ENCODE data around the gene HOXC12.

HOXC12 gene

DNA sequence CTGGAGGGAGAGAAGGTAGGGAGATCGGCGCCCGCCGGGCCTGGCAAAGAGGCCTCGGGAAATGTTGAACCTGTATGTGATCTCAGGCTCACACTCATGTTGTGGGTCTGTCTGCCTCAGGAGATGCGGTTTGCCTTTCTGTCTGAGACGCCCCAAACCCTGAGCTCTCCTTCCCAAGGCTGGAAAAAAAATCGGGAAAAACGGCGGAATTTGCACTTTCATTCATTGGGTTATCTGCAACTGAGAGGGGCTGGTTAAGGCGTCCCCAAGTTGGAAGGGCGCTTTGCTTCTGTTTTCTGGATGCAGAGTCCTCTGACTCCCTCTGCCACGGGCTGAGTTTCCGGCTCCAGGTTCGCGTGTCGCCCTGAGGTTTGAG is 40.3 kb downstream of the HOXC12 start:
- Histone ChIP-seq H3K79me1 (ENCODE audit: low read length) (no peaks in the 10 kb centered on the region), H4K8ac (ENCODE audit: low read depth, low read length) (no peak overlapping the region), H2BK120ac (ENCODE audit: insufficient read depth, low read length, poor library complexity) (no peak overlapping the region), H3K27ac (ENCODE audit: low read depth, low read length) (no peak overlapping the region), H3K79me2 (ENCODE audit: control insufficient read depth, insufficient read depth, low read length, poor library complexity) (no peaks in the 10 kb centered on the region), H3K4me3 (ENCODE audit: low read depth, low read length) (no peak overlapping the region), H2BK5ac (ENCODE audit: low read depth, low read length, poor library complexity) (no peak overlapping the region), H4K91ac (ENCODE audit: low read depth, low read length) (no peak overlapping the region), H3K18ac (ENCODE audit: low read length) (no peak overlapping the region), H2AK5ac (ENCODE audit: low read length) (no peak overlapping the region), H3K23ac (ENCODE audit: low read length) (no peak overlapping the region), H3K9me3 (ENCODE audit: insufficient read depth, low read depth, low read length) (peaks cover 16% of the 10 kb centered on the region), H3K27me3 (ENCODE audit: insufficient read depth, low read length) (peaks cover 97% of the 10 kb centered on the region), H3K14ac (ENCODE audit: low read length) (no peak overlapping the region), H3K9ac (ENCODE audit: low read length) (no peak overlapping the region), H4K12ac (ENCODE audit: low read depth, low read length) (no peak overlapping the region), H2AFZ (ENCODE audit: insufficient read depth, low read length, poor library complexity) (no peak overlapping the region), H3K4ac (ENCODE audit: low read depth, low read length) (no peak overlapping the region), H3K4me1 (ENCODE audit: control insufficient read depth in 1 of 2, insufficient read depth in 2 of 2, low read length in 2 of 2) (peaks cover 0 to 8% of the 10 kb centered on the region in 2 experiments), H2BK12ac (ENCODE audit: low read length) (no peak overlapping the region), H3K4me2 (ENCODE audit: low read length) (no peak overlapping the region), H3K36me3 (ENCODE audit: control insufficient read depth in 1 of 2, insufficient read depth in 2 of 2, low read length in 2 of 2) (no peaks in the 10 kb centered on the region)
- WGBS (ENCODE audit: extremely low coverage, insufficient coverage, insufficient read length) = no CpG with 5 or more reads among the region's 17 CpGs
- no peak for DNase-seq

DNA sequence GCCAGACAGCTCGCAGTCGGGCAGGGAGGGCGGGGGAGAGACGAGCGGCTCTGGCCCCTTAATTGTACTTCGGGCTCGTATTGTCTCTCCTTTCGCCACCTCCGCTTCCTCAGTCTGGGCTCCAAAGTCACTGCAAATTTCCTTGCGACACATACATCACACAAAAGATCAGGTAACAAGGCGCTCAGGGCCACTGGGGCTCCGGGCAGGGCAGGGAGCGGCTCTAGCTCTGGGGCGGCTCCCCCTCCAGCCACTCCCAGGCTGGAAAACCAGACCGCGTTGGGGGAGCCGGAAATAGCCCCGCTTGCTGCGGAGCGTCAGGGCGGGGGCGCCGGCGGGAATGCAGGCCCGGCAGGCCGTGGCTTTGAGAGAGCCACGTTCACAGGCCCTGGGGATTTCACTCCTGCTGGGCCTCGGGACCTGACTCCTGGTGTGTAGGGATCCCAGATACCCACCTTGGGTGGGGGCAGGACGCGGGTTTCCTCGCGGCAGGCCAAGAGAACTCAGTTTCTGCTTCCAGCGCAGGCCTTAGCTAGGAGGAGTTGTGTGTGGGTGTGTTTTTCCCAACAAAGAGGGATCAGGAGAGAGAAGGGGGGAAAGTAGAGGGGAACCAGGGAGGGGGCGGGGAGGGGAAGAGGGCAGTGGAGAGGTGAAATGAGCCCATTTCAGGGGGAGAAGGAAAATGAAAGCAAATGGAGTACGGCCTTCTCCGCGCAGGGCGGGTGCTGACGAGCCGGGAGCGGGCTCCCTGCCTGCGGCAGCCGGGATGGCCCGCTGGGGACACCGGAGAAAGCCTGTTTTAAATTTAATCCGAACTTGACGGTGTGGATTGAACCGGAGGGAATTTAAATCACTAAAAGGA is 40.9 kb downstream of the HOXC12 start:
- Histone ChIP-seq H3K27me3 (ENCODE audit: insufficient read depth, low read length) (peaks cover 97% of the 10 kb centered on the region), H3K18ac (ENCODE audit: low read length) (no peak overlapping the region), H2AK5ac (ENCODE audit: low read length) (no peak overlapping the region), H3K79me2 (ENCODE audit: control insufficient read depth, insufficient read depth, low read length, poor library complexity) (no peaks in the 10 kb centered on the region), H2BK12ac (ENCODE audit: low read length) (no peak overlapping the region), H2BK120ac (ENCODE audit: insufficient read depth, low read length, poor library complexity) (no peak overlapping the region), H4K8ac (ENCODE audit: low read depth, low read length) (no peak overlapping the region), H2BK5ac (ENCODE audit: low read depth, low read length, poor library complexity) (no peak overlapping the region), H3K79me1 (ENCODE audit: low read length) (no peaks in the 10 kb centered on the region), H3K14ac (ENCODE audit: low read length) (no peak overlapping the region), H3K4me2 (ENCODE audit: low read length) (peak overlapping the region; percentile 24), H2AFZ (ENCODE audit: insufficient read depth, low read length, poor library complexity) (no peak overlapping the region), H3K9ac (ENCODE audit: low read length) (no peak overlapping the region), H3K9me3 (ENCODE audit: insufficient read depth, low read depth, low read length) (peaks cover 17% of the 10 kb centered on the region), H3K27ac (ENCODE audit: low read depth, low read length) (no peak overlapping the region), H3K36me3 (ENCODE audit: control insufficient read depth in 1 of 2, insufficient read depth in 2 of 2, low read length in 2 of 2) (no peaks in the 10 kb centered on the region), H3K4ac (ENCODE audit: low read depth, low read length) (no peak overlapping the region), H4K12ac (ENCODE audit: low read depth, low read length) (no peak overlapping the region), H4K91ac (ENCODE audit: low read depth, low read length) (no peak overlapping the region), H3K4me1 (ENCODE audit: control insufficient read depth in 1 of 2, insufficient read depth in 2 of 2, low read length in 2 of 2) (peaks cover 0 to 11% of the 10 kb centered on the region in 2 experiments), H3K23ac (ENCODE audit: low read length) (no peak overlapping the region), H3K4me3 (ENCODE audit: low read depth, low read length) (no peak overlapping the region)
- DNase-seq = peak in 1 of 2 donors; percentile 4
- WGBS (ENCODE audit: extremely low coverage, insufficient coverage, insufficient read length) = no CpG with 5 or more reads among the region's 48 CpGs

DNA sequence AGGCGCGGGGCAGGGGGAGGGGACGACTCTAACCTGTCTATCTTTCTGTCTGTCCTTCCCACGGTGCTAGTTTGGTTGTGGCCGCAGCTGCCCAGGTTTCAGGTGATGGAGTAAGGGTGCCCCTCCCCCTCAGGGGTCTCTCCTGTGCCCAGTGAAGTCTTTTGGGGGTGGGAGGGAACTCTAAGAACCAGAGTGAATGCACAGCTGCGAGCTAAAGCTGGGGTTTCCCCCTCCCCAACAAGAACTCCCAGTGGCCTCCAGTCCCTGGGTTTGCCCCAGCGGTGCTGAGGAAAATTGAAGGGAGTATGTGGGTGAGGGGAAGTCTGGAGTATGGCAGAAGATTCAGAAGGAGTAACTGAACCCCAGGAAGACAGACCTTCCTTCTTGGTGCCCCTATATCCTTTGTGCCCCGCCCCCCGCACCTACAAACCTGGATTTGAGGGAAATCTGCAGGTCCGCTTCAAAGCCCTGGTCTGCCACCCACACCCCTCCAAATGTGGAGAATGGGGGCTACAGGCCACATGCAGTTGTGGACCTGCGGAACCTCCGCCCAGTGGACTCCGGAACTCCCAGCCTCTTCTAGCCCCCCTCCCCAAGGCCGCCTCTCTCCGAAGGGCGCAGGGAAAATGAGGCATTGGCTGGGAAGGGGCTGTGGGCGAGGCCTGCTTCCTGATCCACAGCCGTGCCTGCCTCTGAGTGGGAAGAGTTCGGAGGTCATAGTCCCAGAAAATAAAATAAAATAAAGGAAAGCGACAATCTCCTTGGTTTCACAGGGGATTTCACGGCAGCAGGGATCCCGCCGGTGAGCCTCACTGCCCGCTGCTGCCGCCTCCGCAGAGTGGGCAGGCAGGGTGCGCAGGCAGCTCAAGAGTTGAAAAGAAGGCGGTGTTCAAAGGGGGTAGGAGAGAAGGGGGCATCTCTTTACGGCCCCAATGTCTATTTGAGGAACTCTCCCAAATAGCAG is 41.8 kb downstream of the HOXC12 start:
- H3K36me3 ChIP-seq (ENCODE audit: control insufficient read depth in 1 of 2, insufficient read depth in 2 of 2, low read length in 2 of 2) = no peaks in the 10 kb centered on the region
- no peak overlapping the region for H3K18ac ChIP-seq (ENCODE audit: low read length)
- WGBS (ENCODE audit: extremely low coverage, insufficient coverage, insufficient read length) = no CpG with 5 or more reads among the region's 29 CpGs
- H2BK120ac ChIP-seq (ENCODE audit: insufficient read depth, low read length, poor library complexity) = no peak overlapping the region
- no peak overlapping the region for H4K12ac ChIP-seq (ENCODE audit: low read depth, low read length)
- no peak overlapping the region for H3K23ac ChIP-seq (ENCODE audit: low read length)
- H3K9me3 ChIP-seq (ENCODE audit: insufficient read depth, low read depth, low read length) = peaks cover 21% of the 10 kb centered on the region
- no peak overlapping the region for H3K9ac ChIP-seq (ENCODE audit: low read length)
- no peak overlapping the region for H4K91ac ChIP-seq (ENCODE audit: low read depth, low read length)
- peaks cover 0 to 11% of the 10 kb centered on the region in 2 experiments for H3K4me1 ChIP-seq (ENCODE audit: control insufficient read depth in 1 of 2, insufficient read depth in 2 of 2, low read length in 2 of 2)
- no peak overlapping the region for H3K4me2 ChIP-seq (ENCODE audit: low read length)
- no peak overlapping the region for H2BK5ac ChIP-seq (ENCODE audit: low read depth, low read length, poor library complexity)
- H2AFZ ChIP-seq (ENCODE audit: insufficient read depth, low read length, poor library complexity) = no peak overlapping the region
- H3K27me3 ChIP-seq (ENCODE audit: insufficient read depth, low read length) = peaks cover 97% of the 10 kb centered on the region
- no peaks in the 10 kb centered on the region for H3K79me1 ChIP-seq (ENCODE audit: low read length)
- no peak overlapping the region for H3K27ac ChIP-seq (ENCODE audit: low read depth, low read length)
- no peak for DNase-seq
- H2AK5ac ChIP-seq (ENCODE audit: low read length) = no peak overlapping the region
- no peak overlapping the region for H4K8ac ChIP-seq (ENCODE audit: low read depth, low read length)
- no peak overlapping the region for H3K14ac ChIP-seq (ENCODE audit: low read length)
- no peak overlapping the region for H2BK12ac ChIP-seq (ENCODE audit: low read length)
- H3K79me2 ChIP-seq (ENCODE audit: control insufficient read depth, insufficient read depth, low read length, poor library complexity) = no peaks in the 10 kb centered on the region
- H3K4me3 ChIP-seq (ENCODE audit: low read depth, low read length) = no peak overlapping the region
- no peak overlapping the region for H3K4ac ChIP-seq (ENCODE audit: low read depth, low read length)

DNA sequence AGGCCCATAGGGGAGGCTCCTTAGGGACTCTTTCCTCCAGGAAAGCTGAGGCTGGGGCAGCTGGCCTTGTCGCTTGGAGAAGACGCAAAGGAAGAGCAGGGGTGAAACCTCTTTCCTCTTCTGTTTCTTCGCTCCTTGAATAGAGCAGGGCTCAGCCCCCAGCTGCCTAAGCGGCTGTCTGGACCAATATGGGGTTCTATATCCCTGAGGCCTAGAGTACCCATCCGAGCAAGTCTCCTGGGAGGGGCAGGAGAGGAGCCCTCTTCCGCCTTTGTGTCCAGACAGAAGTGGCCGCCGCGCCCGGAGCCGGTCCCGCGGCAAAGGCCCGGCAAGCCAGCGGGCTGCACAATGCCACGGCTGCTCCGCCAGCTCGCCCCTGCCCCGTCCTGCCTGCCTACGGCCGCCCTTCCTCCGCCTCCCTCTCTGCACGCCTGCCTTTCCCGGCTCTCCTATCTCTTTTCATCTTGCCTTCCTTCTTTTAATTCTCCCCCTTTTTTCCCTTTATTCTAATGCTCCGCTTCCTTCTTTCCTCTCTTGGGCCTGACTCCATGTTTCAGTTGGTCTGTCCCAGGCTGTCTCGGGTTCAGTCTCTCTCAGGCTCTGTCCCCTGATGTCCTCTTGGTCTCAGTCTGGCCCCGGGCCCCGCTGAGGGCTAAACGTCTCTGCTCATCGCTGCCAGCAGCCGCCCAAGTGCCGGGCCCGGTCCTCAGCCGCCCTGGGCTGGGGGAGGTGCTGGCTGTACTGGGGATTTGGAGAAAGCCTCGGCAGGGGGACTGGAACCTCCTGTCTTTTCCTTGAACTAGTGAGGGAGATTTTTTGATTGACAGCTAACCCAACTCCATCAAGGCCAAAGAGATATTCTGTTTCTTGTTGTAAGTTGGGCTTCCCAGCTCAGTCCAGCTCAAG is 42.8 kb downstream of the HOXC12 start:
- Histone ChIP-seq H3K4me3 (ENCODE audit: low read depth, low read length) (no peak overlapping the region), H2AK5ac (ENCODE audit: low read length) (no peak overlapping the region), H4K12ac (ENCODE audit: low read depth, low read length) (no peak overlapping the region), H3K9ac (ENCODE audit: low read length) (no peak overlapping the region), H3K27me3 (ENCODE audit: insufficient read depth, low read length) (peaks cover 97% of the 10 kb centered on the region), H3K18ac (ENCODE audit: low read length) (no peak overlapping the region), H3K4ac (ENCODE audit: low read depth, low read length) (no peak overlapping the region), H3K9me3 (ENCODE audit: insufficient read depth, low read depth, low read length) (peaks cover 23% of the 10 kb centered on the region), H3K27ac (ENCODE audit: low read depth, low read length) (no peak overlapping the region), H3K23ac (ENCODE audit: low read length) (no peak overlapping the region), H3K36me3 (ENCODE audit: control insufficient read depth in 1 of 2, insufficient read depth in 2 of 2, low read length in 2 of 2) (no peaks in the 10 kb centered on the region), H4K8ac (ENCODE audit: low read depth, low read length) (no peak overlapping the region), H3K4me2 (ENCODE audit: low read length) (no peak overlapping the region), H2BK12ac (ENCODE audit: low read length) (no peak overlapping the region), H3K79me2 (ENCODE audit: control insufficient read depth, insufficient read depth, low read length, poor library complexity) (no peaks in the 10 kb centered on the region), H3K79me1 (ENCODE audit: low read length) (no peaks in the 10 kb centered on the region), H2AFZ (ENCODE audit: insufficient read depth, low read length, poor library complexity) (no peak overlapping the region), H2BK120ac (ENCODE audit: insufficient read depth, low read length, poor library complexity) (no peak overlapping the region), H4K91ac (ENCODE audit: low read depth, low read length) (no peak overlapping the region), H3K4me1 (ENCODE audit: control insufficient read depth in 1 of 2, insufficient read depth in 2 of 2, low read length in 2 of 2) (peaks cover 0 to 11% of the 10 kb centered on the region in 2 experiments), H3K14ac (ENCODE audit: low read length) (no peak overlapping the region), H2BK5ac (ENCODE audit: low read depth, low read length, poor library complexity) (no peak overlapping the region)
- WGBS (ENCODE audit: extremely low coverage, insufficient coverage, insufficient read length) = no CpG with 5 or more reads among the region's 35 CpGs
- DNase-seq = peak in 1 of 2 donors; percentile 15
